CD4-positive, alpha-beta T cell (primary cell): Measurements from ENCODE around the gene DPEP2. TPM values are rescaled to one million over a fixed set of nuclear protein-coding genes. Genes with fewer than 3 reads are reported as not detected.
A peak's percentile ranks its signal among the peaks of the same experiment; 100 is the strongest.

Experiments
- ATAC-seq: fragments of 200-7000 bp; cut with Tn5 transposase; one replicate; pipeline ENCODE4 v1.10.0; 2022; ENCODE audit warnings: mild to moderate bottlenecking; ENCODE audit not compliant: poor library complexity
- CTCF ChIA-PET: fragments of 350-600 bp; sonication (Branson Sonifier 250); formaldehyde crosslinking; loops from one replicate; lab custom pipeline; 2021; ENCODE audit warnings: antibody characterized with exemption, inconsistent platforms; lab: Charles Lee
- POLR2A ChIA-PET: fragments of 350-600 bp; sonication (Branson Sonifier 250); formaldehyde crosslinking; loops from one replicate; lab custom pipeline; 2021; ENCODE audit warnings: antibody characterized with exemption, inconsistent platforms; lab: Charles Lee
- DNase-seq, 14 experiments: peaks; one replicate each; pipeline ENCODE4 v3.0.0-alpha.2; 2013 to 2020; ENCODE audit warnings: mixed read lengths in 2 of 14
- H3K27ac ChIP-seq, 2 donors: one replicate each; pipeline versions ENCODE4 v1.5.1 to v1.7.0; 2013; ENCODE audit warnings: low read length in 2 of 2, low read depth in 1 of 2, mild to moderate bottlenecking in 1 of 2
- H3K27me3 ChIP-seq, 2 experiments: 1 replicate in 1 of 2; 2 replicates in 1 of 2; pipeline versions ENCODE4 v1.6.1 to v1.7.0; 2013; ENCODE audit warnings: low read length in 2 of 2, control low read depth in 1 of 2, mild to moderate bottlenecking in 1 of 2, moderate library complexity in 1 of 2; ENCODE audit not compliant: insufficient read depth in 2 of 2, control insufficient read depth in 1 of 2
- H3K36me3 ChIP-seq: one replicate; pipeline ENCODE4 v1.6.1; 2013; ENCODE audit warnings: low read length, control low read depth; ENCODE audit not compliant: insufficient read depth
- H3K4me1 ChIP-seq: one replicate; pipeline ENCODE4 v1.6.1; 2013; ENCODE audit warnings: low read length, control low read depth; ENCODE audit not compliant: insufficient read depth
- H3K4me3 ChIP-seq: one replicate; pipeline ENCODE4 v1.5.1; 2013; ENCODE audit warnings: mild to moderate bottlenecking, low read length, moderate library complexity
- H3K9me3 ChIP-seq, 2 experiments: 1 replicate in 1 of 2; 2 replicates in 1 of 2; pipeline versions ENCODE4 v1.6.1 to v1.7.0; 2013; ENCODE audit warnings: low read length in 2 of 2, mild to moderate bottlenecking in 2 of 2, control low read depth in 1 of 2, moderate library complexity in 1 of 2; ENCODE audit not compliant: control insufficient read depth in 1 of 2, insufficient read depth in 1 of 2
- H3K27ac Mint-ChIP-seq: one replicate; pipeline ENCODE4 v1.8.0; 2020; ENCODE audit warnings: mixed read lengths
- H3K27me3 Mint-ChIP-seq: one replicate; pipeline ENCODE4 v1.8.0; 2021; ENCODE audit warnings: mixed read lengths
- H3K36me3 Mint-ChIP-seq: one replicate; pipeline ENCODE4 v1.8.0; 2021; ENCODE audit warnings: low read depth, mixed read lengths
- H3K4me1 Mint-ChIP-seq: one replicate; pipeline ENCODE4 v1.8.0; 2021; ENCODE audit warnings: low read depth, mixed read lengths
- H3K4me3 Mint-ChIP-seq: one replicate; pipeline ENCODE4 v1.8.0; 2020; ENCODE audit warnings: mild to moderate bottlenecking, mixed read lengths
- H3K9me3 Mint-ChIP-seq: one replicate; pipeline ENCODE4 v1.8.0; 2020; ENCODE audit warnings: mixed read lengths
- intact Hi-C, 2 experiments: fragments of 100-400 bp; cut with DNase I in 1 of 2; cut with micrococcal nuclease in 1 of 2; formaldehyde crosslinking; loops; one replicate each; pipeline versions ENCODE4 v1.15.1 to v1.9.0; 2023 to 2025; cut with DNase I, micrococcal nuclease
- total RNA-seq, 174 experiments: library from RNA in 2 of 174; stranded (reverse) in 2 of 174; gene quantifications; one replicate each; pipeline ENCODE4 v1.2.3 and lab custom pipeline; 2021 to 2026
- TF ChIP-seq, protein P1 (sequence below): fragments of 200-600 bp; IDR thresholded peaks from one replicate; pipeline ENCODE4 v1.8.0; 2022; ENCODE audit warnings: antibody characterized with exemption, mild to moderate bottlenecking

DPEP2 gene
- total RNA-seq, 2 experiments from 2014 or later: 42.2 to 43.5 TPM

DNA sequence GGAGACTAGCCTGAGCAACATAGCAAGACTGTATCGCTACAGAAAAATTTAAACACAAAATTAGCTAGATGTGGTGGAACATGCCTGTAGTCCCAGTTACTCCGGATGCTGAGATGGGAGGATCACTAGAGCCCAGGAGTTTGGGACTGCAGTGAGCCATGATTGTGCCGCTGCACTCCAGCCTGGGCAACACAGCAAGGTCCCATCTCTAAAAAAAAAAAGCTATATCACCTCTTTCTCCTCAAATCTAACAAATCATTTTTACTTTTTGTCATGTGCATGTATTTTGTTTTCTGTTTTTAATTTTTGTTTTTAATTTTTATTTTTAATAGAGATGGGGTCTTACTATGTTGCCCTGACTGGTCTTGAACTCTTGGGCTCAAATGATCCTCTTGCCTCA is 29.7 kb upstream of the DPEP2 start:
- no peaks in the 10 kb centered on the region for H3K9me3 ChIP-seq
- Mint-ChIP-seq H3K4me1 (peaks cover 12% of the 10 kb centered on the region), H3K27me3 (no peaks in the 10 kb centered on the region), H3K27ac (no peak overlapping the region), H3K4me3 (no peak overlapping the region), H3K9me3 (no peaks in the 10 kb centered on the region), H3K36me3 (peaks cover 37% of the 10 kb centered on the region)
- H3K27me3 ChIP-seq: no peaks in the 10 kb centered on the region
- ChIA-PET CTCF (no interaction called here), POLR2A (interaction anchor here (1.5 kb wide), 1 partner anchor 30 kb away, joined by 5 read pairs; the partner anchor contains the start of gene DPEP2)
- H3K36me3 ChIP-seq: peaks cover 16% of the 10 kb centered on the region
- H3K27ac ChIP-seq: no peak overlapping the region
- no peak for ATAC-seq
- TF ChIP-seq, protein P1, sequence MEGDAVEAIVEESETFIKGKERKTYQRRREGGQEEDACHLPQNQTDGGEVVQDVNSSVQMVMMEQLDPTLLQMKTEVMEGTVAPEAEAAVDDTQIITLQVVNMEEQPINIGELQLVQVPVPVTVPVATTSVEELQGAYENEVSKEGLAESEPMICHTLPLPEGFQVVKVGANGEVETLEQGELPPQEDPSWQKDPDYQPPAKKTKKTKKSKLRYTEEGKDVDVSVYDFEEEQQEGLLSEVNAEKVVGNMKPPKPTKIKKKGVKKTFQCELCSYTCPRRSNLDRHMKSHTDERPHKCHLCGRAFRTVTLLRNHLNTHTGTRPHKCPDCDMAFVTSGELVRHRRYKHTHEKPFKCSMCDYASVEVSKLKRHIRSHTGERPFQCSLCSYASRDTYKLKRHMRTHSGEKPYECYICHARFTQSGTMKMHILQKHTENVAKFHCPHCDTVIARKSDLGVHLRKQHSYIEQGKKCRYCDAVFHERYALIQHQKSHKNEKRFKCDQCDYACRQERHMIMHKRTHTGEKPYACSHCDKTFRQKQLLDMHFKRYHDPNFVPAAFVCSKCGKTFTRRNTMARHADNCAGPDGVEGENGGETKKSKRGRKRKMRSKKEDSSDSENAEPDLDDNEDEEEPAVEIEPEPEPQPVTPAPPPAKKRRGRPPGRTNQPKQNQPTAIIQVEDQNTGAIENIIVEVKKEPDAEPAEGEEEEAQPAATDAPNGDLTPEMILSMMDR: no peak
- peaks cover 3% of the 10 kb centered on the region for H3K4me1 ChIP-seq
- intact Hi-C loops: no loop called here
- H3K4me3 ChIP-seq: no peak overlapping the region
- no peak for DNase-seq

DNA sequence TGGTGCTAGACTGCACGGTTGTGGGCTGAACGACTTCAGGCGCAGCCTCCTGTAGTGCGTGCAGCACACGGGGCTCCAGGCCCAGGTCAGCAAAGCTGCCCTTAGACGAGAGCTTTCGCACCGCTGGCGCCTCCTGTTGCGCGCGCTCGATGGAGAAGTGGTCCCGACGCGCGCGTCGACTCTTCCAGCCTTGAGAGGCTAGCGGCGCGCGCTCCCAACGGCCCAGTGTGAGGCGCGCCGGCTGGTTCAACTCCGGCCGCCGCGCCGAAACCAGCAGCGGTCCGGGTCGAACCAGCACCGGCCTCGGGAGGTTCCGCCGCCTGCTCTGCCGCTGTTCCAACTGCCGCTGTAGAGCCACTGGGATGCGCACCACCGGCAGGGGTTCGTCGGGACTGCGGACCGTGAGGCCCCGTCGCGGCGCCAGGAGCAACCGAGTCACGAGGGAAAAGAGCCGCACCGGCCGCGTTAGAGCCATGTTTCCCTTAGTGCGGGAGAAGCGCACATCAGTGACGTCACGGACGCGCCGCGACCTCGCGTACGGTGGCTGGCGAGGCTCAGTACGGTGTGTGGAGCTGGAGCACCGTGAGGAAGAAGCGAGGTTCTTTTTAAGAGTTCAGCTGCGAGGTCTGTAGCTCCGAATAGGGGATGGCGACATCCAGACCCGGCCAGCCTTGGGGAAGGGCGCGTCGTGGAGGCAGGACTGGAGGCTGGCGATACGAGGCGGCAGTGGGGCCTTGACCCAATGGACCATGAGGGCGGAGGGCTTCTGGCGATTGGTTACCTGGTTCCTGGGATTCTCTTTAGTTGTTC is 23.6 kb upstream of the DPEP2 start, which contains the start of the genes DDX28 and DUS2:
DDX28 (minus strand) TSS at position 505 of the 810 bp plus-strand sequence; CDS start at position 475, 30 bp downstream.
DUS2 (plus strand) TSS at position 557 of the 810 bp plus-strand sequence. CDS start 14,740 bp downstream, outside the sequence.
- peaks cover 28% of the 10 kb centered on the region for H3K4me1 Mint-ChIP-seq
- peak within 1 kb of the TSS; percentile 93 for H3K4me3 Mint-ChIP-seq
- peak within 1 kb of the TSS; percentile 90 for H3K27ac Mint-ChIP-seq
- ChIA-PET POLR2A (interaction anchor here (0.6 to 5.1 kb wide), 16 partner anchors 10 to 796 kb away, joined by 3 to 73 read pairs (median 4); partner anchors contain the start of genes DPEP2, NFATC3, PSMB10 and TMEM208), CTCF (interaction anchor here (0.7 to 1.9 kb wide), 4 partner anchors 24 to 162 kb away, joined by 3 to 6 read pairs (median 4); partner anchors contain the start of gene DPEP2)
- H3K36me3 ChIP-seq: peaks cover 18% of the 10 kb centered on the region
- H3K4me1 ChIP-seq: peaks cover 30% of the 10 kb centered on the region
- no peaks in the 10 kb centered on the region for H3K9me3 ChIP-seq
- H3K36me3 Mint-ChIP-seq: peaks cover 45% of the 10 kb centered on the region
- no peaks in the 10 kb centered on the region for H3K27me3 Mint-ChIP-seq
- H3K9me3 Mint-ChIP-seq: no peaks in the 10 kb centered on the region
- intact Hi-C loops: loop anchor here (2.0 kb wide), 2 partner anchors 30 to 86 kb away; partner anchors contain the start of gene PSMB10 (in 1 of the 2)
- no peaks in the 10 kb centered on the region for H3K27me3 ChIP-seq
- peak; percentile 88 to 98 (median 94) for DNase-seq
- H3K27ac ChIP-seq: peak within 1 kb of the TSS; percentile 78 to 83
- TF ChIP-seq, protein P1: no peak
- H3K4me3 ChIP-seq: peak within 1 kb of the TSS; percentile 85
- peak; percentile 95 for ATAC-seq

DNA sequence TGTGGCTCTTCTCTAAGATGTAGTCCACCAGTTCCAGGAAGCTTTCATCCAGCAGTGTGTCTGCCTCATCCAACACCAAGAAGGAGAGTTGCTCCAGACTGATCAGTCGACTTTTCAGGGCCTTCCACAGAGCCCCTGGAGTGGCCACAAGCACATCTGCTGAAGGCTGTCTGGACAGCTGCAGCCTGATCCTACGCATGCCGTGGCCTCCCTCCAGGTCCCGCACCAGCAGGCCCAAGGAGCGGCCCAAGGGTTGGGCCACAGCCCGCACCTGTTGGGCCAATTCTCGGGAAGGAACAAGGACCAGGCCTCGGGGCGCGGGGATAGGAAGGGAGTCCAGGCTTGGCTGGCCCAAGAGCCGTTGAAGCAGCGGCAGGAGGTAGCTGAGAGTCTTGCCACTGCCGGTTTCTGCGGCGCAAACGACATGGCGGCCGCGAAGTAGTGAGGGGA is 23.0 kb upstream of the DPEP2 start:
- no peaks in the 10 kb centered on the region for H3K27me3 ChIP-seq
- Mint-ChIP-seq H3K27ac (peak overlapping the region; percentile 90), H3K36me3 (peaks cover 39% of the 10 kb centered on the region), H3K9me3 (no peaks in the 10 kb centered on the region), H3K27me3 (no peaks in the 10 kb centered on the region), H3K4me1 (peaks cover 22% of the 10 kb centered on the region), H3K4me3 (peak overlapping the region; percentile 93)
- H3K27ac ChIP-seq: peak overlapping the region; percentile 78 to 83
- peaks cover 18% of the 10 kb centered on the region for H3K36me3 ChIP-seq
- DNase-seq (no peak), ATAC-seq (no peak)
- intact Hi-C loops: loop anchor here (2.0 kb wide), 2 partner anchors 30 to 86 kb away; partner anchors contain the start of gene PSMB10 (in 1 of the 2)
- POLR2A ChIA-PET: interaction anchor here (0.6 to 5.1 kb wide), 12 partner anchors 11 to 87 kb away, joined by 3 to 73 read pairs (median 6); partner anchors contain the start of genes DPEP2, NFATC3 and PSMB10
- TF ChIP-seq, protein P1: no peak
- peak overlapping the region; percentile 85 for H3K4me3 ChIP-seq
- CTCF ChIA-PET: interaction anchor here (1.1 to 1.9 kb wide), 2 partner anchors 24 to 206 kb away, joined by 3 to 6 read pairs; partner anchors contain the start of gene DPEP2
- no peaks in the 10 kb centered on the region for H3K9me3 ChIP-seq
- H3K4me1 ChIP-seq: peaks cover 30% of the 10 kb centered on the region
